ENCODE data around the gene HDAC2. TPM values are rescaled to one million over a fixed set of nuclear protein-coding genes. Genes with fewer than 3 reads are reported as not detected.

Gene HDAC2
- total and polyA plus RNA-seq, 2 of the 13 experiments (the other 11 are each of a cell fraction or from before 2014, with no cell fraction given): 99.6 to 114 TPM

DNA sequence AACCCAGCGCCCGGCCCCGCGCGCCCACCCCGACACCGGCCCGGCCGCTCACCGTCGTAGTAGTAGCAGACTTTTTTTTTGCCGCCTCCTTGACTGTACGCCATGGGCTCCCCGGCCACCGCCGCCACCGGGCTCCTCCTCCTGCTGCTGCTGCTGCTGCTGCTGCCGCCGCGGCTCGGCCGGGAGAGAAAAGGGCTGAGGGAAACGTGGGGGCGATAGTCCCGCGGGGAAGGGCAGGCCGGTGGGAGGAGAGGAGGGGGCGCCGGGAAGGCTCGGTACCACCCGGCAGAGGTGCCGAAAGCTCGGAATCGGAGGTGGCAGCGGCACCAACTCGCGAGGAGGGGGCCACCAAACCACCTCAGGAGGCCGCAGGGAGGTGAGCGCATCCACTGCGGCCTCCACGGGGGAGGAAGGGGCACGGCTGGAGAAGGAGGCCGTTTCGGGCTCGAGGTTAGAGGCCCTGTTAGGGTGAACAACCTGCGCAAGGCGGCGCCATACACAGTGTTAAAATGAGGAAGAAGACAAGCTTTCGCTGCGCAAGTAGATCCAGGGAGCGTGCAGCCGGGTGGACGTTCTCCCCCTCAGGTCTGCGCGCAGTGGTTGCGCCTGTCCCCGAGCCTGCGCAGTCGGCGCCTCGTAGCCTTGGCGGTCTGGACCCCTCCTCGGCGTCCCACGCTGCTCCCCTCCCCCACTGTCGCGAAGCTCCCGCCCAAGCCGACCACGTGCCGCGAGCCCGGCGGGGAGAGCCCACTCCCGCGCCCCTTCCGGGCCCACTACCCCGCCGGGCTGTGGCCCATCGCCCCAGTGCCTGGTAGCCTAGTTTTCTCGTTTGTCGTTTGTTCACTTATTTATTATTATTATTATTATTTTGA, at the start of gene HDAC2 (continued):
- TF ChIP-seq, protein P1, sequence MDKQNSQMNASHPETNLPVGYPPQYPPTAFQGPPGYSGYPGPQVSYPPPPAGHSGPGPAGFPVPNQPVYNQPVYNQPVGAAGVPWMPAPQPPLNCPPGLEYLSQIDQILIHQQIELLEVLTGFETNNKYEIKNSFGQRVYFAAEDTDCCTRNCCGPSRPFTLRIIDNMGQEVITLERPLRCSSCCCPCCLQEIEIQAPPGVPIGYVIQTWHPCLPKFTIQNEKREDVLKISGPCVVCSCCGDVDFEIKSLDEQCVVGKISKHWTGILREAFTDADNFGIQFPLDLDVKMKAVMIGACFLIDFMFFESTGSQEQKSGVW (CRISPR knock-in tag; IDR thresholded peaks at IDR 0.05; ENCODE audit: borderline replicate concordance): no peak; the same call in 1 of the 2 replicates
- TF ChIP-seq ZBTB3 (CRISPR knock-in tag; IDR thresholded peaks at IDR 0.05; ENCODE audit: borderline replicate concordance, low read depth) (peak; percentile 91; the same call in 1 of the 2 replicates), SETDB1 (CRISPR knock-in tag; IDR thresholded peaks at IDR 0.05; ENCODE audit: borderline replicate concordance) (peak; percentile 55; the same call in 1 of the 2 replicates), SMAD3 (CRISPR knock-in tag; IDR thresholded peaks at IDR 0.05) (0 out of 2 replicates have a peak, but pooled peaks have one; percentile 36), PHF21A (CRISPR knock-in tag; IDR thresholded peaks at IDR 0.05) (no peak), TCF12 (IDR thresholded peaks at IDR 0.05) (no peak), TCF12 (CRISPR knock-in tag; IDR thresholded peaks at IDR 0.05) (0 out of 2 replicates have a peak, but pooled peaks have one; percentile 61), HMG20B (CRISPR knock-in tag; conservative IDR thresholded peaks at IDR 0.05) (peak; percentile 83; the same call in 1 of the 2 replicates), ZNF253 (CRISPR knock-in tag; IDR thresholded peaks at IDR 0.05; ENCODE audit: borderline replicate concordance) (peak; percentile 97), HNF4A (CRISPR knock-in tag; IDR thresholded peaks at IDR 0.05) (0 out of 2 replicates have a peak, but pooled peaks have one; percentile 34), U2AF2 (IDR thresholded peaks at IDR 0.05; ENCODE audit: low read depth, low read length) (no peak), ZMYM2 (CRISPR knock-in tag; IDR thresholded peaks at IDR 0.05) (peak; percentile 95), POLR2A (IDR thresholded peaks at IDR 0.05; ENCODE audit: insufficient read depth in 1 of 2, low read depth in 2 of 2, low read length in 2 of 2) (peak; percentile 73 to 84), MYNN (CRISPR knock-in tag; IDR thresholded peaks at IDR 0.05; ENCODE audit: low read depth) (no peak; the same call in none of the 2 replicates), ZNF207 (IDR thresholded peaks at IDR 0.05; ENCODE audit: borderline replicate concordance) (no peak), ZNF354B (CRISPR knock-in tag; IDR thresholded peaks at IDR 0.05) (peak; percentile 81; the same call in 1 of the 2 replicates), ZNF879 (CRISPR knock-in tag; IDR thresholded peaks at IDR 0.05) (peak; percentile 99), ZNF101 (CRISPR knock-in tag; IDR thresholded peaks at IDR 0.05; ENCODE audit: borderline replicate concordance, low read depth) (peak; percentile 75; the same call in 1 of the 2 replicates), MATR3 (CRISPR knock-in tag; IDR thresholded peaks at IDR 0.05) (no peak), SP140L (CRISPR knock-in tag; IDR thresholded peaks at IDR 0.05; ENCODE audit: borderline replicate concordance) (peak; percentile 98; the same call in 1 of the 2 replicates), ZSCAN30 (CRISPR knock-in tag; IDR thresholded peaks at IDR 0.05) (peak; percentile 86), ZNF761 (CRISPR knock-in tag; conservative IDR thresholded peaks at IDR 0.05) (peak; percentile 96; the same call in 1 of the 2 replicates), ZNF672 (CRISPR knock-in tag; IDR thresholded peaks at IDR 0.05) (peak; percentile 83)
- TF ChIP-seq, protein P2, sequence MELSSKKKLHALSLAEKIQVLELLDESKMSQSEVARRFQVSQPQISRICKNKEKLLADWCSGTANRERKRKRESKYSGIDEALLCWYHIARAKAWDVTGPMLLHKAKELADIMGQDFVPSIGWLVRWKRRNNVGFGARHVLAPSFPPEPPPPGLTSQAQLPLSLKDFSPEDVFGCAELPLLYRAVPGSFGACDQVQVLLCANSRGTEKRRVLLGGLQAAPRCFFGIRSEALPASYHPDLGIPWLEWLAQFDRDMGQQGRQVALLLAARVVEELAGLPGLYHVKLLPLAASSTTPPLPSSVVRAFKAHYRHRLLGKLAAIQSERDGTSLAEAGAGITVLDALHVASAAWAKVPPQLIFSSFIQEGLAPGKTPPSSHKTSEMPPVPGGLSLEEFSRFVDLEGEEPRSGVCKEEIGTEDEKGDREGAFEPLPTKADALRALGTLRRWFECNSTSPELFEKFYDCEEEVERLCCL (CRISPR knock-in tag; IDR thresholded peaks at IDR 0.05; ENCODE audit: borderline replicate concordance): peak; percentile 97; the same call in 1 of the 2 replicates
- TF ChIP-seq, protein P3, sequence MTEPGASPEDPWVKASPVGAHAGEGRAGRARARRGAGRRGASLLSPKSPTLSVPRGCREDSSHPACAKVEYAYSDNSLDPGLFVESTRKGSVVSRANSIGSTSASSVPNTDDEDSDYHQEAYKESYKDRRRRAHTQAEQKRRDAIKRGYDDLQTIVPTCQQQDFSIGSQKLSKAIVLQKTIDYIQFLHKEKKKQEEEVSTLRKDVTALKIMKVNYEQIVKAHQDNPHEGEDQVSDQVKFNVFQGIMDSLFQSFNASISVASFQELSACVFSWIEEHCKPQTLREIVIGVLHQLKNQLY (CRISPR knock-in tag; IDR thresholded peaks at IDR 0.05): peak; percentile 76; the same call in 1 of the 2 replicates
- TF ChIP-seq, protein P4, sequence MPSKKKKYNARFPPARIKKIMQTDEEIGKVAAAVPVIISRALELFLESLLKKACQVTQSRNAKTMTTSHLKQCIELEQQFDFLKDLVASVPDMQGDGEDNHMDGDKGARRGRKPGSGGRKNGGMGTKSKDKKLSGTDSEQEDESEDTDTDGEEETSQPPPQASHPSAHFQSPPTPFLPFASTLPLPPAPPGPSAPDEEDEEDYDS (CRISPR knock-in tag; IDR thresholded peaks at IDR 0.05): 0 out of 2 replicates have a peak, but pooled peaks have one; percentile 31
- TF ChIP-seq, protein P5, sequence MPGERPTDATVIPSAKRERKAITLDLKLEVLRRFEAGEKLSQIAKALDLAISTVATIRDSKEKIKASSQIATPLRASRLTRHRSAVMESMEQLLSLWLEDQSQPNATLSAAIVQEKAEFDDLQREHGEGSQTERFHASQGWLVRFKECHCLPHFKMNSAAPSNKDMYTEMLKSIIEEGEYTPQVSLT (CRISPR knock-in tag; IDR thresholded peaks at IDR 0.05; ENCODE audit: borderline replicate concordance, low read depth): peak; percentile 76; the same call in 1 of the 2 replicates
